GM23338 (cell line): ENCODE data around the gene SNX11.

Experiments
- CREB1 ChIP-seq: fragments of 250-450 bp; sonication (Bioruptor Pico); IDR thresholded peaks from 2 replicates; pipeline ENCODE4 v1.5.0; 2020; ENCODE audit warnings: low read depth, mild to moderate bottlenecking, moderate library complexity
- CTCF ChIP-seq, 2 experiments: fragments of 200-600 bp in 1 of 2; sonication (generic) in 1 of 2; conservative IDR thresholded peaks; 2 replicates each; pipeline versions ENCODE4 v1.5.1 to v1.6.1; 2016 to 2017; ENCODE audit warnings: antibody characterized with exemption in 2 of 2, low read depth in 2 of 2, mild to moderate bottlenecking in 2 of 2, moderate library complexity in 1 of 2
- EZH2phosphoT487 ChIP-seq: fragments of 200-600 bp; sonication (generic); IDR thresholded peaks from one replicate; pipeline ENCODE4 v1.8.1; 2018; ENCODE audit warnings: antibody characterized with exemption; ENCODE audit not compliant: unreplicated experiment
- STAT1 ChIP-seq: IDR thresholded peaks from one replicate; pipeline ENCODE4 v1.6.1; 2016; ENCODE audit warnings: antibody characterized with exemption; ENCODE audit not compliant: unreplicated experiment

DNA sequence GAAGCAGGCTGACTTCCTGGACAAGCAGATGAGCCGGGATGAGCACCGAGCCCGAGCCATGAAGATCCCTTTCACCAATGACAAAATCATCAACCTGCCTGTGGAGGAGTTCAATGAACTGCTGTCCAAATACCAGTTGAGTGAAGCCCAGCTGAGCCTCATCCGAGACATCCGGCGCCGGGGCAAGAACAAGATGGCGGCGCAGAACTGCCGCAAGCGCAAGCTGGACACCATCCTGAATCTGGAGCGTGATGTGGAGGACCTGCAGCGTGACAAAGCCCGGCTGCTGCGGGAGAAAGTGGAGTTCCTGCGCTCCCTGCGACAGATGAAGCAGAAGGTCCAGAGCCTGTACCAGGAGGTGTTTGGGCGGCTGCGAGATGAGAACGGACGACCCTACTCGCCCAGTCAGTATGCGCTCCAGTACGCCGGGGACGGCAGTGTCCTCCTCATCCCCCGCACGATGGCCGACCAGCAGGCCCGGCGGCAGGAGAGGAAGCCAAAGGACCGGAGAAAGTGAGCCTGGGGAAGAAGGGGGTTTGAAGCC lies 48.4 kb upstream of the SNX11 start:
- TF ChIP-seq CTCF (conservative IDR thresholded peaks at IDR 0.05; ENCODE audit: low read depth in 2 of 2) (no peak), CREB1 (no peak), STAT1 (no peak), EZH2phosphoT487 (no peak)
